ENCODE data around the gene NKAIN1. TPM values are rescaled to one million over a fixed set of nuclear protein-coding genes. Genes with fewer than 3 reads are reported as not detected.

Gene NKAIN1
- polyA plus RNA-seq, 1 donor from 2014 or later, result 33.4 TPM

DNA sequence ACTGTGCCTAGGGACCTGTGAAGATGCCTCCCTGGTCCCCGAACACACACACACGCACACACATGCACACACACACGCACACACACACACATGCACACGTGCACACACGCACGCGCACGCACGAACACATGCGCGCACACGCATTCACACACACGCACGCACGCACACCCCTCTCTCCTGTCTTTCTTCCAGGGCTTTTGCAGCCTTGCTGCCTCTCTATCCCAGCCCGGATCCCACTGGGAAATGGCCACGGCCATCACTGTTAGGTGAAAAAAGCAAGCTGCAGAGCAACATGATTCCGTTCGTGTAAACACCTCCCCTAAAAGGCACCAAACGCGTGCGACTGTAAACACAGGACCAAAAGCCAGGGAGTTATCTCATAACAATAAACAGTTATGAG is 39.7 kb downstream of the NKAIN1 start:
- Histone ChIP-seq H3F3A (ENCODE audit: insufficient read depth, low read length, poor library complexity, severe bottlenecking) (no peaks in the 10 kb centered on the region), H3K4me3 (ENCODE audit: low read length) (no peak overlapping the region), H3K4me2 (ENCODE audit: low read length) (no peak overlapping the region), H4K20me1 (ENCODE audit: insufficient read depth) (no peaks in the 10 kb centered on the region), H3K27me3 (ENCODE audit: insufficient read depth, low read depth, low read length) (no peaks in the 10 kb centered on the region), H3K27ac (ENCODE audit: low read length) (no peak overlapping the region), H2AFZ (ENCODE audit: low read depth, low read length) (no peak overlapping the region), H3K36me3 (ENCODE audit: insufficient read depth, low read length) (no peaks in the 10 kb centered on the region), H3K9me3 (ENCODE audit: low read length) (no peaks in the 10 kb centered on the region), H3K9ac (ENCODE audit: low read length) (no peak overlapping the region), H3K79me2 (replicated peaks; ENCODE audit: insufficient read depth, low read length) (peaks cover 4% of the 10 kb centered on the region), H3K9me2 (ENCODE audit: insufficient read depth, low read length) (no peaks in the 10 kb centered on the region)
- TF ChIP-seq TAF1 (IDR thresholded peaks at IDR 0.05; ENCODE audit: low read depth) (no peak), EP300 (conservative IDR thresholded peaks at IDR 0.05; ENCODE audit: poor library complexity, severe bottlenecking) (no peak), RAD21 (conservative IDR thresholded peaks at IDR 0.05) (no peak), MXI1 (conservative IDR thresholded peaks at IDR 0.05; ENCODE audit: poor library complexity, severe bottlenecking) (no peak), SMC3 (conservative IDR thresholded peaks at IDR 0.05; ENCODE audit: poor library complexity) (no peak), EZH2 (IDR thresholded peaks at IDR 0.05; ENCODE audit: borderline replicate concordance, insufficient read depth, low read length, poor library complexity, severe bottlenecking) (no peak), POLR2AphosphoS5 (IDR thresholded peaks at IDR 0.05) (no peak)
- TF ChIP-seq, protein P1, sequence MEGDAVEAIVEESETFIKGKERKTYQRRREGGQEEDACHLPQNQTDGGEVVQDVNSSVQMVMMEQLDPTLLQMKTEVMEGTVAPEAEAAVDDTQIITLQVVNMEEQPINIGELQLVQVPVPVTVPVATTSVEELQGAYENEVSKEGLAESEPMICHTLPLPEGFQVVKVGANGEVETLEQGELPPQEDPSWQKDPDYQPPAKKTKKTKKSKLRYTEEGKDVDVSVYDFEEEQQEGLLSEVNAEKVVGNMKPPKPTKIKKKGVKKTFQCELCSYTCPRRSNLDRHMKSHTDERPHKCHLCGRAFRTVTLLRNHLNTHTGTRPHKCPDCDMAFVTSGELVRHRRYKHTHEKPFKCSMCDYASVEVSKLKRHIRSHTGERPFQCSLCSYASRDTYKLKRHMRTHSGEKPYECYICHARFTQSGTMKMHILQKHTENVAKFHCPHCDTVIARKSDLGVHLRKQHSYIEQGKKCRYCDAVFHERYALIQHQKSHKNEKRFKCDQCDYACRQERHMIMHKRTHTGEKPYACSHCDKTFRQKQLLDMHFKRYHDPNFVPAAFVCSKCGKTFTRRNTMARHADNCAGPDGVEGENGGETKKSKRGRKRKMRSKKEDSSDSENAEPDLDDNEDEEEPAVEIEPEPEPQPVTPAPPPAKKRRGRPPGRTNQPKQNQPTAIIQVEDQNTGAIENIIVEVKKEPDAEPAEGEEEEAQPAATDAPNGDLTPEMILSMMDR (IDR thresholded peaks at IDR 0.05; ENCODE audit: poor library complexity, severe bottlenecking), result no peak
- TF ChIP-seq, protein P2, sequence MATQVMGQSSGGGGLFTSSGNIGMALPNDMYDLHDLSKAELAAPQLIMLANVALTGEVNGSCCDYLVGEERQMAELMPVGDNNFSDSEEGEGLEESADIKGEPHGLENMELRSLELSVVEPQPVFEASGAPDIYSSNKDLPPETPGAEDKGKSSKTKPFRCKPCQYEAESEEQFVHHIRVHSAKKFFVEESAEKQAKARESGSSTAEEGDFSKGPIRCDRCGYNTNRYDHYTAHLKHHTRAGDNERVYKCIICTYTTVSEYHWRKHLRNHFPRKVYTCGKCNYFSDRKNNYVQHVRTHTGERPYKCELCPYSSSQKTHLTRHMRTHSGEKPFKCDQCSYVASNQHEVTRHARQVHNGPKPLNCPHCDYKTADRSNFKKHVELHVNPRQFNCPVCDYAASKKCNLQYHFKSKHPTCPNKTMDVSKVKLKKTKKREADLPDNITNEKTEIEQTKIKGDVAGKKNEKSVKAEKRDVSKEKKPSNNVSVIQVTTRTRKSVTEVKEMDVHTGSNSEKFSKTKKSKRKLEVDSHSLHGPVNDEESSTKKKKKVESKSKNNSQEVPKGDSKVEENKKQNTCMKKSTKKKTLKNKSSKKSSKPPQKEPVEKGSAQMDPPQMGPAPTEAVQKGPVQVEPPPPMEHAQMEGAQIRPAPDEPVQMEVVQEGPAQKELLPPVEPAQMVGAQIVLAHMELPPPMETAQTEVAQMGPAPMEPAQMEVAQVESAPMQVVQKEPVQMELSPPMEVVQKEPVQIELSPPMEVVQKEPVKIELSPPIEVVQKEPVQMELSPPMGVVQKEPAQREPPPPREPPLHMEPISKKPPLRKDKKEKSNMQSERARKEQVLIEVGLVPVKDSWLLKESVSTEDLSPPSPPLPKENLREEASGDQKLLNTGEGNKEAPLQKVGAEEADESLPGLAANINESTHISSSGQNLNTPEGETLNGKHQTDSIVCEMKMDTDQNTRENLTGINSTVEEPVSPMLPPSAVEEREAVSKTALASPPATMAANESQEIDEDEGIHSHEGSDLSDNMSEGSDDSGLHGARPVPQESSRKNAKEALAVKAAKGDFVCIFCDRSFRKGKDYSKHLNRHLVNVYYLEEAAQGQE (IDR thresholded peaks at IDR 0.05; ENCODE audit: borderline replicate concordance), result no peak

DNA sequence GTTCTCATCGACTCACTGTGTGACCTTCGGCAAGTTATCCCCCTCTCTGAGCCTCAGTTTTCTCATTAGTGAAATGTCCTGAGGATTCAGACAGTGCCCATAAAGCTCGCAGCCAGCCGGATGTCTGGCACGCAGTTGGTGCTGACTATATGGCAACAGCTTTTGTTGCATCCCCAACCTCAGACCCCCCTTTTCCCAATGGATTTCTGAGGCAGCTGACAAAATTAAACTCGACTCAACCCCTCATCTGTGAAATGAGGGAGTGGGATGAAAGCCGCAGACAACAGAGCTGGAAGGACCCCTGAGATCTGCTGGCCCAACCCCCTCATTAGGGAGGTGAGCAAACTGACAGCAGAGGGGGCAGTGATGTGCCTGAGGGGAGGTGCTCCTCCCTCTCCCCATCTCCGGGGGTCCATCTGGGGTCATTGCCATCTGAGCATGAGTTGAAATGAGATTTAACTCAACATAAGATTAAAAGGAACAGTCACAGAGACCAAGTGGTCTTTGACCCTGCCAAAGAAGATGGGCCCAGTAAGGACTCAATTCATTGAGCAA is 40.4 kb downstream of the NKAIN1 start:
- peak overlapping the region; percentile 44 for H3K4me2 ChIP-seq (ENCODE audit: low read length)
- H3K36me3 ChIP-seq (ENCODE audit: insufficient read depth, low read length), result no peaks in the 10 kb centered on the region
- no peaks in the 10 kb centered on the region for H4K20me1 ChIP-seq (ENCODE audit: insufficient read depth)
- H2AFZ ChIP-seq (ENCODE audit: low read depth, low read length), result no peak overlapping the region
- no peaks in the 10 kb centered on the region for H3K9me2 ChIP-seq (ENCODE audit: insufficient read depth, low read length)
- no peaks in the 10 kb centered on the region for H3K27me3 ChIP-seq (ENCODE audit: insufficient read depth, low read depth, low read length)
- TF ChIP-seq SMC3 (conservative IDR thresholded peaks at IDR 0.05; ENCODE audit: poor library complexity) (no peak), TAF1 (IDR thresholded peaks at IDR 0.05; ENCODE audit: low read depth) (no peak), RAD21 (conservative IDR thresholded peaks at IDR 0.05) (no peak), EZH2 (IDR thresholded peaks at IDR 0.05; ENCODE audit: borderline replicate concordance, insufficient read depth, low read length, poor library complexity, severe bottlenecking) (no peak), EP300 (conservative IDR thresholded peaks at IDR 0.05; ENCODE audit: poor library complexity, severe bottlenecking) (no peak), MXI1 (conservative IDR thresholded peaks at IDR 0.05; ENCODE audit: poor library complexity, severe bottlenecking) (no peak), POLR2AphosphoS5 (IDR thresholded peaks at IDR 0.05) (no peak)
- TF ChIP-seq, protein P2 (IDR thresholded peaks at IDR 0.05; ENCODE audit: borderline replicate concordance), result no peak
- TF ChIP-seq, protein P1 (IDR thresholded peaks at IDR 0.05; ENCODE audit: poor library complexity, severe bottlenecking), result no peak
- H3F3A ChIP-seq (ENCODE audit: insufficient read depth, low read length, poor library complexity, severe bottlenecking), result no peaks in the 10 kb centered on the region
- no peaks in the 10 kb centered on the region for H3K9me3 ChIP-seq (ENCODE audit: low read length)
- H3K4me3 ChIP-seq (ENCODE audit: low read length), result peak overlapping the region; percentile 52
- peak overlapping the region; percentile 56 for H3K27ac ChIP-seq (ENCODE audit: low read length)
- H3K9ac ChIP-seq (ENCODE audit: low read length), result peak overlapping the region; percentile 20
- peaks cover 4% of the 10 kb centered on the region for H3K79me2 ChIP-seq (replicated peaks; ENCODE audit: insufficient read depth, low read length)

Data from neural cell (in vitro differentiated cells).